ENCODE measurements around the gene TES.

DNA sequence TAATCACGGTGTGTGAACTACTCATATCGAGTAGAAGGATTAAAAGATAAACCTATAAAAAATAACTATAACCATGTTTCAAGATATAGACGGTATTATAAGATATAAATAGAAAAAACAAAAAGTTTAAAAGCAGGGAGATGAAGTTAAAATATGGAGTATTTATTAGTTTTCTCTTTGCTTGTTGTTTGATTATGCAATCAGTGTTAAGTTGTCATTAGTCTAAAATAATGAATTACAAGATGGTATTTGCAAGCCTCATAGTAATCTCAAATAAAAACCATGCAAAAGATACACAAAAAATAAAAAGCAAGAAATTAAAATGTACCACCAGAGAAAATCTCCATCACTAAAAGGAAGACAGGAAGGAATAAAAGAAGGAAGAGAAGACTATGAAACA, 83.3 kb downstream of the TES start:
- TF ChIP-seq MXI1 (conservative IDR thresholded peaks at IDR 0.05; ENCODE audit: poor library complexity, severe bottlenecking) (no peak), EZH2 (IDR thresholded peaks at IDR 0.05; ENCODE audit: borderline replicate concordance, insufficient read depth, low read length, poor library complexity, severe bottlenecking) (no peak), TAF1 (IDR thresholded peaks at IDR 0.05; ENCODE audit: low read depth) (no peak), RAD21 (conservative IDR thresholded peaks at IDR 0.05) (no peak), POLR2AphosphoS5 (IDR thresholded peaks at IDR 0.05) (no peak), EP300 (conservative IDR thresholded peaks at IDR 0.05; ENCODE audit: poor library complexity, severe bottlenecking) (no peak)
- TF ChIP-seq, protein P1, sequence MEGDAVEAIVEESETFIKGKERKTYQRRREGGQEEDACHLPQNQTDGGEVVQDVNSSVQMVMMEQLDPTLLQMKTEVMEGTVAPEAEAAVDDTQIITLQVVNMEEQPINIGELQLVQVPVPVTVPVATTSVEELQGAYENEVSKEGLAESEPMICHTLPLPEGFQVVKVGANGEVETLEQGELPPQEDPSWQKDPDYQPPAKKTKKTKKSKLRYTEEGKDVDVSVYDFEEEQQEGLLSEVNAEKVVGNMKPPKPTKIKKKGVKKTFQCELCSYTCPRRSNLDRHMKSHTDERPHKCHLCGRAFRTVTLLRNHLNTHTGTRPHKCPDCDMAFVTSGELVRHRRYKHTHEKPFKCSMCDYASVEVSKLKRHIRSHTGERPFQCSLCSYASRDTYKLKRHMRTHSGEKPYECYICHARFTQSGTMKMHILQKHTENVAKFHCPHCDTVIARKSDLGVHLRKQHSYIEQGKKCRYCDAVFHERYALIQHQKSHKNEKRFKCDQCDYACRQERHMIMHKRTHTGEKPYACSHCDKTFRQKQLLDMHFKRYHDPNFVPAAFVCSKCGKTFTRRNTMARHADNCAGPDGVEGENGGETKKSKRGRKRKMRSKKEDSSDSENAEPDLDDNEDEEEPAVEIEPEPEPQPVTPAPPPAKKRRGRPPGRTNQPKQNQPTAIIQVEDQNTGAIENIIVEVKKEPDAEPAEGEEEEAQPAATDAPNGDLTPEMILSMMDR (IDR thresholded peaks at IDR 0.05; ENCODE audit: poor library complexity, severe bottlenecking) = no peak

All from neural cell (in vitro differentiated cells).